Keratinocyte (primary cell): Measurements from ENCODE around the gene OR1A1. TPM values are rescaled to one million over a fixed set of nuclear protein-coding genes. Genes with fewer than 3 reads are reported as not detected.

Experiments used
- DNase-seq: peaks from one replicate; pipeline ENCODE4 v3.0.0-alpha.2; 2011; ENCODE audit warnings: low read depth, missing footprints, low spot score
- FAIRE-seq: peaks from 2 replicates; lab custom pipeline; 2011; peaks lifted over from hg19 to GRCh38; lab: Jason Lieb, UNC
- H2AFZ ChIP-seq: 2 replicates; pipeline ENCODE4 v1.6.0; 2012; ENCODE audit warnings: low read length, control low read depth, inconsistent platforms; ENCODE audit not compliant: control insufficient read depth
- H3K27ac ChIP-seq: 2 replicates; pipeline ENCODE4 v1.5.1; 2011; ENCODE audit warnings: low read length; ENCODE audit not compliant: control insufficient read depth, insufficient read depth
- H3K27me3 ChIP-seq: 3 replicates; pipeline ENCODE4 v1.6.0; 2011; ENCODE audit warnings: low read length; ENCODE audit not compliant: control insufficient read depth, insufficient read depth; ENCODE audit errors: extremely low read depth
- H3K36me3 ChIP-seq, 2 experiments: 2 replicates in 1 of 2; 3 replicates in 1 of 2; pipeline ENCODE4 v1.5.1; 2011; ENCODE audit warnings: low read length in 2 of 2, mild to moderate bottlenecking in 1 of 2; ENCODE audit not compliant: control insufficient read depth in 2 of 2, insufficient read depth in 2 of 2; ENCODE audit errors: extremely low read depth in 1 of 2
- H3K4me1 ChIP-seq: 3 replicates; pipeline ENCODE4 v1.5.1; 2011; ENCODE audit warnings: low read length; ENCODE audit not compliant: control insufficient read depth, insufficient read depth; ENCODE audit errors: extremely low read depth
- H3K4me2 ChIP-seq: 3 replicates; pipeline ENCODE4 v1.6.0; 2011; ENCODE audit warnings: low read depth, low read length; ENCODE audit not compliant: control insufficient read depth, insufficient read depth; ENCODE audit errors: extremely low read depth
- H3K4me3 ChIP-seq, 3 experiments: fragments of 200-600 bp in 1 of 3; sonication (generic) in 1 of 3; 2 replicates in 2 of 3; 3 replicates in 1 of 3; pipeline ENCODE4 v1.5.1; 2011 to 2016; ENCODE audit warnings: low read length in 3 of 3, mild to moderate bottlenecking in 3 of 3, control low read depth in 2 of 3, inconsistent platforms in 1 of 3, low read depth in 1 of 3, mixed read lengths in 1 of 3, mixed run types in 1 of 3, moderate library complexity in 1 of 3; ENCODE audit not compliant: control insufficient read depth in 2 of 3, insufficient read depth in 2 of 3; ENCODE audit errors: extremely low read depth in 1 of 3
- H3K79me2 ChIP-seq: 2 replicates; pipeline ENCODE4 v1.6.0; 2012; ENCODE audit warnings: low read length; ENCODE audit not compliant: control insufficient read depth, insufficient read depth
- H3K9ac ChIP-seq: 3 replicates; pipeline ENCODE4 v1.6.0; 2011; ENCODE audit warnings: low read length; ENCODE audit not compliant: control insufficient read depth, insufficient read depth; ENCODE audit errors: extremely low read depth
- H3K9me1 ChIP-seq: 3 replicates; pipeline ENCODE4 v1.6.0; 2011; ENCODE audit warnings: low read length; ENCODE audit not compliant: control insufficient read depth, insufficient read depth; ENCODE audit errors: extremely low read depth
- H3K9me3 ChIP-seq: 2 replicates; pipeline ENCODE4 v1.5.1; 2012; ENCODE audit warnings: low read depth, low read length; ENCODE audit not compliant: control insufficient read depth
- H4K20me1 ChIP-seq: 3 replicates; pipeline ENCODE4 v1.6.0; 2011; ENCODE audit warnings: low read length; ENCODE audit not compliant: control insufficient read depth, insufficient read depth; ENCODE audit errors: extremely low read depth
- EZH2 ChIP-seq: IDR thresholded peaks from one replicate; pipeline ENCODE4 v1.6.1; 2012; ENCODE audit warnings: inconsistent platforms, mild to moderate bottlenecking, low read length, moderate library complexity
- dilution Hi-C: fragments of 300-500 bp; cut with MboI; formaldehyde crosslinking; loops from one replicate; pipeline ENCODE4 v1.7.0; 2020; ENCODE audit warnings: low sequenced_read_pairs; ENCODE audit not compliant: extremely low pct_ligation_motif_present
- polyA plus RNA-seq, 5 experiments: library from polyadenylated mRNA; depleted of rRNA in 3 of 5; stranded (reverse) in 3 of 5; stranded (forward) in 1 of 5; unstranded in 1 of 5; fragments of >200 nt; gene quantifications; 1 replicate in 1 of 5; 2 replicates in 3 of 5; 3 replicates in 1 of 5; pipeline versions ENCODE4 v1.2.1 to v1.2.3, GENCODE V29; 2011 to 2012; ENCODE audit warnings: missing spikeins in 2 of 5, low read depth in 1 of 5, low replicate concordance in 1 of 5
- TF ChIP-seq, protein P1 (sequence below), 3 experiments: IDR thresholded peaks in 1 of 3; conservative IDR thresholded peaks in 1 of 3; optimal IDR thresholded peaks in 1 of 3; 2 replicates in 2 of 3; 3 replicates in 1 of 3; pipeline versions ENCODE3 to v1.5.1; 2011; ENCODE audit warnings: low read length in 3 of 3, mild to moderate bottlenecking in 3 of 3, moderate library complexity in 2 of 3, control low read depth in 1 of 3, inconsistent platforms in 1 of 3; ENCODE audit not compliant: insufficient read depth in 2 of 3; ENCODE audit errors: extremely low read depth in 1 of 3

The OR1A1 gene
- polyA plus RNA-seq, 1 donor (not counting 4 experiments of a cell fraction or from before 2014, with no cell fraction given) = not detected

DNA sequence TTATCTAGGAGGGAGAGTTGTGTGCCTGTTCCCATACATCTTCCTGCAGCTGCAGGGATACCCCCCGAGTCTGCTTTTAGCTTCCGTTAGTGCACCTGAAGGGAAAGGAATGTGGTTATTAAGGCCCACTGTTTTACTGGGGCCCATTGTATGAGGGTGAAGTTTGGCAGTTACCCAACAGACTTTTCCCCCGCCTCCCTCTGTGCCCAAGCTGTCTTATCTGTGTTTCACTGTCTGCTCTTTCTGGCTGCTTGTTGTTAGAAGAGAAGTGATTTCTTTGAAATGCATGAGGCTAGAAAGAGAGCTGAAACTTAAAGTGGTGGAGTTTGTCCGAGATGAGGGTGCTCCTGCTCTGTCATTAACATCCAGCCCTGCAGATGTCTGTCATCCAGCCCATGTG is 17.5 kb upstream of the OR1A1 start:
- H3K4me2 ChIP-seq = no peak overlapping the region
- no peaks in the 10 kb centered on the region for H3K9me1 ChIP-seq
- H3K9ac ChIP-seq = no peak overlapping the region
- H3K79me2 ChIP-seq = no peaks in the 10 kb centered on the region
- no peak overlapping the region for H3K4me3 ChIP-seq
- no peaks in the 10 kb centered on the region for H3K9me3 ChIP-seq
- no peak for FAIRE-seq
- H3K4me1 ChIP-seq = no peaks in the 10 kb centered on the region
- H3K27me3 ChIP-seq = no peaks in the 10 kb centered on the region
- H4K20me1 ChIP-seq = no peaks in the 10 kb centered on the region
- dilution Hi-C loops = no loop called here
- DNase-seq = no peak
- H3K36me3 ChIP-seq = no peaks in the 10 kb centered on the region
- H2AFZ ChIP-seq = no peak overlapping the region
- H3K27ac ChIP-seq = no peak overlapping the region
- no peak for TF ChIP-seq EZH2
- TF ChIP-seq, protein P1, sequence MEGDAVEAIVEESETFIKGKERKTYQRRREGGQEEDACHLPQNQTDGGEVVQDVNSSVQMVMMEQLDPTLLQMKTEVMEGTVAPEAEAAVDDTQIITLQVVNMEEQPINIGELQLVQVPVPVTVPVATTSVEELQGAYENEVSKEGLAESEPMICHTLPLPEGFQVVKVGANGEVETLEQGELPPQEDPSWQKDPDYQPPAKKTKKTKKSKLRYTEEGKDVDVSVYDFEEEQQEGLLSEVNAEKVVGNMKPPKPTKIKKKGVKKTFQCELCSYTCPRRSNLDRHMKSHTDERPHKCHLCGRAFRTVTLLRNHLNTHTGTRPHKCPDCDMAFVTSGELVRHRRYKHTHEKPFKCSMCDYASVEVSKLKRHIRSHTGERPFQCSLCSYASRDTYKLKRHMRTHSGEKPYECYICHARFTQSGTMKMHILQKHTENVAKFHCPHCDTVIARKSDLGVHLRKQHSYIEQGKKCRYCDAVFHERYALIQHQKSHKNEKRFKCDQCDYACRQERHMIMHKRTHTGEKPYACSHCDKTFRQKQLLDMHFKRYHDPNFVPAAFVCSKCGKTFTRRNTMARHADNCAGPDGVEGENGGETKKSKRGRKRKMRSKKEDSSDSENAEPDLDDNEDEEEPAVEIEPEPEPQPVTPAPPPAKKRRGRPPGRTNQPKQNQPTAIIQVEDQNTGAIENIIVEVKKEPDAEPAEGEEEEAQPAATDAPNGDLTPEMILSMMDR (optimal IDR thresholded peaks at IDR 0.05 in 1 of 3, IDR thresholded peaks at IDR 0.05 in 1 of 3, conservative IDR thresholded peaks at IDR 0.05 in 1 of 3; ENCODE audit: extremely low read depth in 1 of 3, insufficient read depth in 2 of 3, low read length in 3 of 3) = no peak

DNA sequence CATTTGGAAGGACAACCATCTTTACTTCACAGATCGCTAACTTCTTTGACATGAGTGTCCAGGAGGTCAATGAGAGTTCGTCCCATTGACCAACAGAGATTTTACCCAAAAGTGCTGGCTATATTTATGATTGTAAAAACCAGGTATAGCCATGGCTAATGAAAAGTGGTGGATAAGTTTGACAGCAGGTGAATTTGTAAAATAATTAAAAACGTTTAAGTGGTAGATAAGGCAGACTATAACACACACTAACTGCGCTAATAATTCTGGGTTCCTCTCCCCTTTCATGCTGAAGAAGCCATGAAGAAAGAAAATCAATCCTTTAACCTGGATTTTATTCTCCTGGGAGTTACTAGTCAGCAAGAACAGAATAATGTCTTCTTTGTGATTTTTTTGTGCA is 10.2 kb upstream of the OR1A1 start, which contains the start of gene OR1A2:
Gene OR1A2, plus strand, starts transcription at position 301 of the 400 bp plus-strand sequence. Its CDS starts 0 bp downstream, at position 301.
- H3K27me3 ChIP-seq = no peaks in the 10 kb centered on the region
- H3K4me1 ChIP-seq = no peaks in the 10 kb centered on the region
- no peak within 1 kb of the TSS for H3K9ac ChIP-seq
- FAIRE-seq = no peak
- no peaks in the 10 kb centered on the region for H3K9me1 ChIP-seq
- no peak within 1 kb of the TSS for H2AFZ ChIP-seq
- H3K27ac ChIP-seq = no peak within 1 kb of the TSS
- no peaks in the 10 kb centered on the region for H3K36me3 ChIP-seq
- H3K79me2 ChIP-seq = no peaks in the 10 kb centered on the region
- no peaks in the 10 kb centered on the region for H4K20me1 ChIP-seq
- no peak for DNase-seq
- H3K4me3 ChIP-seq = no peak within 1 kb of the TSS
- H3K9me3 ChIP-seq = no peaks in the 10 kb centered on the region
- dilution Hi-C loops = no loop called here
- no peak within 1 kb of the TSS for H3K4me2 ChIP-seq
- TF ChIP-seq EZH2 = no peak
- TF ChIP-seq, protein P1 (optimal IDR thresholded peaks at IDR 0.05 in 1 of 3, IDR thresholded peaks at IDR 0.05 in 1 of 3, conservative IDR thresholded peaks at IDR 0.05 in 1 of 3; ENCODE audit: extremely low read depth in 1 of 3, insufficient read depth in 2 of 3, low read length in 3 of 3) = no peak
